Measurements from ENCODE around the gene RDH16.

- TF ChIP-seq CTCF (conservative IDR thresholded peaks at IDR 0.05; ENCODE audit: low read depth in 2 of 2) (no peak), POLR2AphosphoS5 (IDR thresholded peaks at IDR 0.05; ENCODE audit: low read depth) (no peak), EZH2 (IDR thresholded peaks at IDR 0.05; ENCODE audit: low read depth, unreplicated experiment) (no peak), REST (IDR thresholded peaks at IDR 0.05; ENCODE audit: unreplicated experiment) (no peak), EZH2phosphoT487 (IDR thresholded peaks at IDR 0.05; ENCODE audit: unreplicated experiment) (no peak), JUNB (IDR thresholded peaks at IDR 0.05; ENCODE audit: unreplicated experiment) (no peak), CREB1 (CRISPR knock-in tag; IDR thresholded peaks at IDR 0.05; ENCODE audit: low read depth) (no peak), STAT1 (IDR thresholded peaks at IDR 0.05; ENCODE audit: unreplicated experiment) (no peak), ETS1 (IDR thresholded peaks at IDR 0.05) (no peak), ZNF114 (CRISPR knock-in tag; IDR thresholded peaks at IDR 0.05) (no peak), ZNF331 (CRISPR knock-in tag; IDR thresholded peaks at IDR 0.05; ENCODE audit: low read depth) (no peak)
Observed at GRCh38 chr12:56991319-56992246, 34.2 kb upstream of the RDH16 start.

Measured in GM23338 (cell line).